Skin epidermis (tissue), 12 donors: Measurements from ENCODE around the gene DENND1C.
"Not testable (repeated sequence)": the region's sequence is repeated elsewhere in the genome, so short reads cannot be mapped to it uniquely, and the experiment has no call there.

Source experiments
- H3K27ac ChIP-seq, 21 experiments: fragments of 200-600 bp; sonication (generic) in 11 of 21; one replicate each; pipeline ENCODE4 v1.5.0; 2020; ENCODE audit warnings: mild to moderate bottlenecking in 3 of 21, inconsistent platforms in 2 of 21, moderate library complexity in 2 of 21
- H3K4me3 ChIP-seq, 7 experiments: fragments of 200-600 bp; sonication (generic) in 2 of 7; one replicate each; pipeline ENCODE4 v1.5.0; 2020; ENCODE audit warnings: inconsistent platforms in 2 of 7, mild to moderate bottlenecking in 2 of 7, moderate library complexity in 1 of 7

The DENND1C gene

GRCh38 chr19:6509118-6509971, 27.8 kb upstream of the DENND1C start:
- Histone ChIP-seq H3K27ac (peak overlapping the region in 3 of 21 experiments; percentile 24 to 41 (median 38)), H3K4me3 (no peak overlapping the region)

- not testable (repeated sequence) for H3K4me3 ChIP-seq, H3K27ac ChIP-seq
These were observed 26.6 kb upstream of the DENND1C start for GRCh38 chr19:6508028-6508771.

- no peak overlapping the region for H3K4me3 ChIP-seq
- no peak overlapping the region for H3K27ac ChIP-seq
These were observed 22.0 kb upstream of the DENND1C start for GRCh38 chr19:6503407-6504201.

GRCh38 chr19:6501740-6502648, 20.4 kb upstream of the DENND1C start, which contains the start of gene TUBB4A:
TUBB4A (minus strand) TSS chr19:6502309; CDS start chr19:6502212, 97 bp downstream.
- Histone ChIP-seq H3K27ac (peak within 1 kb of the TSS in 1 of 21 experiments; percentile 62), H3K4me3 (peak within 1 kb of the TSS in 6 of 7 experiments; percentile 9 to 36 (median 24))

- Histone ChIP-seq H3K4me3 (peak overlapping the region in 3 of 7 experiments; percentile 9 to 36 (median 13)), H3K27ac (no peak overlapping the region)
These were observed 19.5 kb upstream of the DENND1C start for GRCh38 chr19:6500837-6501739.

- Histone ChIP-seq H3K4me3 (no peak overlapping the region), H3K27ac (peak overlapping the region in 1 of 21 experiments; percentile 13)
These were observed 17.6 kb upstream of the DENND1C start for GRCh38 chr19:6499052-6499790.

- Histone ChIP-seq H3K4me3 (no peak overlapping the region), H3K27ac (peak overlapping the region in 1 of 21 experiments; percentile 13)
These were observed 16.9 kb upstream of the DENND1C start for GRCh38 chr19:6498294-6499036.

- no peak overlapping the region for H3K4me3 ChIP-seq
- H3K27ac ChIP-seq, result no peak overlapping the region
These were observed 14.4 kb upstream of the DENND1C start for GRCh38 chr19:6495947-6496346.

- H3K27ac ChIP-seq, result no peak overlapping the region
- H3K4me3 ChIP-seq, result no peak overlapping the region
These were observed 12.9 kb upstream of the DENND1C start for GRCh38 chr19:6494438-6495036.

GRCh38 chr19:6491802-6492592, 10.4 kb upstream of the DENND1C start:
- Histone ChIP-seq H3K27ac (no peak overlapping the region), H3K4me3 (no peak overlapping the region)

- Histone ChIP-seq H3K4me3 (no peak overlapping the region), H3K27ac (peak overlapping the region in 6 of 21 experiments; percentile 21 to 80 (median 40))
These were observed 8.5 kb upstream of the DENND1C start for GRCh38 chr19:6490134-6490533.

GRCh38 chr19:6489278-6490061, 7.9 kb upstream of the DENND1C start:
- Histone ChIP-seq H3K27ac (peak overlapping the region in 6 of 21 experiments; percentile 21 to 80 (median 40)), H3K4me3 (no peak overlapping the region)

- H3K27ac ChIP-seq, result no peak overlapping the region
These were observed 3.2 kb upstream of the DENND1C start for GRCh38 chr19:6484831-6485230.

GRCh38 chr19:6484230-6484629, 2.6 kb upstream of the DENND1C start:
- Histone ChIP-seq H3K27ac (no peak overlapping the region), H3K4me3 (no peak overlapping the region)

More at GRCh38 chr19:6484831-6485230, 3.2 kb upstream of the DENND1C start:
- H3K4me3 ChIP-seq, result no peak overlapping the region
